Caki2 (cell line): Measurements from ENCODE around the gene AIDA. TPM values are rescaled to one million over a fixed set of nuclear protein-coding genes. Genes with fewer than 3 reads are reported as not detected.

Experiments used
- DNase-seq: peaks from one replicate; pipeline ENCODE4 v3.0.0-alpha.2; 2015; ENCODE audit warnings: low read depth
- in situ Hi-C: cut with HindIII; loops from 2 replicates; pipeline ENCODE4 v1.10.0; 2016; ENCODE audit warnings: low sequenced_read_pairs, low pct_unique_long_range_greater_than_20kb, mixed read lengths
- total RNA-seq: library from RNA; depleted of rRNA; stranded (reverse); fragments of >200 nt; shearing (Covaris generic); gene quantifications from 2 replicates; pipeline ENCODE4 v1.2.3, GENCODE V29; 2014; ENCODE audit warnings: low replicate concordance

The AIDA gene
- total RNA-seq, 1 experiment from 2014 or later, result 28.8 TPM

DNA sequence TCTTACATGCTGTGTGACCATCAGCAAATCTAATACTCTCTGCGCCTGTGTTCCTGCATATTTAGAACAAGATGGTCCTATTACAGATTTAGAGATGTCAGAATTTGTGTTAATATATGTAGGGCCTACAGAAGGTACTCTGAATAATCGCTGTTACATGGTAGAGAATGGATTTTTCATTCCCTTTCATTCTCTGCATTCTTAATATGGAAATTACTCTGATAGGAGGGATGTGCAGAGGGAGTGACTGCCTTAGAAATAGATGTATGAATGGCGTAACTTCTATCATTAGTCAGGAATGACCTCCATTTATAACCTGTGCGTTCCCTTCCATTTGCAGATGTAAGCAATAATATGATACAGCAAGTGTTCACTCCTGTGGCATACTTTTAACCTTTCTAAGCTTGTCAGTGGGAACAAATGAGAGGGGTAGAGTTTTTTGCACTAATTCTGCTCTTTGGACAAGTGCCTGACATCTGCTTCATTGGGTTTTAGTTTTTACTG lies 48.8 kb downstream of the AIDA start:
- in situ Hi-C loops, result no loop called here
- no peak for DNase-seq

DNA sequence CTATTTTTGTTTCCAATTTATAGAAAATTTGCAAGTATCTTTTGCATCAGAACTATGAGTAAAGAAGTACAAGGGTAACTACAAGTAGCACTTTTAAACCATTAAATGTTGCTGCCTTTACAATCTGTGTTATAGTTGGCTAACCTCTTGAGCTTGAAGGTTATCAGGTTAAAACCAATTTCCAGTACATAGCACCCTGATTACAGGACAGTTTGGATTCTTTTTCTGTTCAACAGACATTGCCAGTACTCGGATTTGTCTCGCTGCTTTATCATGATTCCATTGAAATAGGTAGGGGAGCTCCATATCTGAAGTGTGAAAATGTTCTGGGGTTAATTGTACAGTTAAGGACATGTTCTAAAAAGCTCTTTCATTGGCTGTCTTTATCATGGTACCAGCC lies 54.4 kb downstream of the AIDA start:
- DNase-seq, result no peak
- in situ Hi-C loops, result no loop called here

DNA sequence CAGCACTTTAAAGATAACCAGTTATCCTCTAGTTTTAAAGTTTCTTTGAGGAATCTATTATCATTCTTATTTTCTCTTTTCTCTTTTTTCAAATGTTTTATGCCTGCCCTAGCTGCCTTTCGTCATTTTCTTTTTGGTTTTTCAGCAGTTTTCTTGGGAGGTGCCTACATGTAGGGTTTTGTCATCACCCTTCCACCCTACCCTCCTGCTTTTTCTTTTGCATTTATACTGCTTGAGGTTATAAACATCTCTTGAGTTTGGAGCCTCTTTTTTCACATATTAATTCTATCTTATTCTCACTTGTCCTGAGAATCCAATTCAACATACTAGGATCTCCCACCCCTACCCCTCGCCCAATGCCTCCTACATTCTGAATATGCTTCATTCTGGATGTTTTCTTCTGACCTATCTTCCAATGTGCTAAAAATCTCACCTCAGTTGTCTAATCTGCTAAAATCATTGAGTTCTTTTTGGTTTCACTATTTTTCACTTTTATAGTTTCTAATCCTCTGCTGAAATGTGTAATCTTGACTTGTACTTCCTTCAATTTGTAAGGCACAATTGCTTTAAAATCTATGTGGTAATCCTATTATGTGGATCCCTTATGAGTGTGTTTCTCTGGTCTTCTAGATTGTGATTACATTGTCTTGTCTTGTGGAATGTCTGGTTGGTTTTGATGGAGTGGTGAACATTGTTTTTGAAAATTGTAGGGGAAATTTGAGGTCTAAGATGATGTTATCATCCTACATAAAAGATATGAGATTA lies 55.7 kb downstream of the AIDA start:
- DNase-seq, result no peak
- in situ Hi-C loops, result no loop called here

DNA sequence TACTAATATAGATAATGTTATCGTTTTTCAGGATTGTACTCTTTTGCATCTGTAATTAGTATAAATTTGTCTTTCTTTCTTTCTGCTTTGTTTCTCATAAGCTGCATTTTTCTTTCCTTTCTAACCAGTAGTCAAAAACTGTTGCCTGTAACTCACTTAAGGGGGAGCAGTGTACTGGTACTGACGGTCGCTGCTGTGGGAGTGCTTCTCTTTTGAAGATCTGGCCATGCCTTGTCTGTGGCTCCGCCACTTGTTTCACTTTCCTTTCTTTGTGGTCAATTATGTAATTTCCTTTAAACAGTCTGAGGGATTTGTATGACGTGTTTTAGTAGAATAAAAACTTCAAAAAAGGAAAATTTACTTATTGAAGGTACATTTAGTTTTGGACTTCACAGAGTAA lies 57.4 kb downstream of the AIDA start:
- DNase-seq, result no peak
- in situ Hi-C loops, result no loop called here

DNA sequence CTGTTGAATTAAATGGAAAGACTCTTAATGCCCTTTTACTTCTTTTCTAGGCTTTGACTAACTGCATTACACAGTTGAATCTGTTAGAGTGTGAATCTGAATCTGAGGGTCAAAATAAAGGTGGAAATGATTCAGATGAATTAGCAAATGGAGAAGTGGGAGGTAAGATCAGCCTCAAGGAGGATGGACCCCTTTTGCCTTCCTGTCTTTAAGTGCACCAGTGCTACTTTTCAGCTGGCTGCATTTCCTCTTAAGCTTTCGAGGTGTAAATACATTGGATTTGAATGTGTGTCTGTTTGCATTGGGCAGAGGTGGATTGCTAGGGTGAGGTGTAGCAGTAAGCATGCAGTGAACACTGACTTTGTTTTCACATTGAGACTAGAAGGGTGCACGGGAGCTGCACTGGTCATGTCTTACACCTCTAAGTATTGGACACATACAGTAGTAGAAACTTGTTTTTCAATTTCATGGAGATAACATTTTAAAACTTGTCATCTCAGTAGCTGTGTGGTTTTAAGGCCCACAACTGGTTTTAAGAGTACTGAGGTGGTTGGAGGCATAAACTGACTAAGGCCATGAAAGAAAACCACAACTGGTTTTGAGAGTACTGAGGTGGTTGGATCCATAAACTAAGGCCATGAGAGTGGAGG lies 59.0 kb downstream of the AIDA start:
- DNase-seq, result no peak
- in situ Hi-C loops, result no loop called here

DNA sequence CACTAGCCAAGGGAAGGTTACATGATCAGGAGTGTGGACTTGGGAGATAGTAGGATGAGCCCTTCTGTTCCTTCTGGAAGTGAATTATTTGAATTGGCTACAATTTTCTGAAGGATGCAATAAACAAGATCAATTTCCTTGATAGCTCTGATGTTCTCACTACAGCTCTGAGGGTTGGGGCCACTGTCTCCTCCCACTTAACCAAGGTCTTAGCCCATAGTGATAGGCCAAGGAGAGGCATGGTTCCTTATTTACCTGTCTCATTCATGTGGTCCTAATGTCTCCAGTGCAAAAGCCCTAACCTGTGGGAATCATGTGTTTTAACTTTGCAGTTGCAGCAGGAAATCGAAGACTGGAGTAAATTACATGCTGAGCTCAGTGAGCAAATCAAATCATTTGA lies 59.6 kb downstream of the AIDA start:
- DNase-seq, result no peak
- in situ Hi-C loops, result no loop called here

DNA sequence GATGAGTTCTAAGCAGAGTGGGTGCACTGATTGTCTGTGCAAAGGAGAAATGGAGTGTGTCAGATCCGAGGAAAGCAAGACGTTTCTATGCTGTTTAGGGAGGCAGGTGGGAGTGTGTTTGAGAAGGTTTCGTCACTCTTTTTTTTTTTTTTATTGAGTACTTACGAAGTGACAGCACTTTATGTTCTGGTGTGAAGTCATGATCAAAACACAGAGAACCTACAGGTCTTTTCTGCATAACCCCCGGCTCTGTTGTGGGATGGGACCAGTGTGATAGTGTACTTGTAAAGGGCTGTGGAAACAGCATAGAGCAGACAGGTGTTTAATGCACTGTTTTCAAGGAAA lies 67.7 kb downstream of the AIDA start:
- in situ Hi-C loops, result no loop called here
- no peak for DNase-seq

DNA sequence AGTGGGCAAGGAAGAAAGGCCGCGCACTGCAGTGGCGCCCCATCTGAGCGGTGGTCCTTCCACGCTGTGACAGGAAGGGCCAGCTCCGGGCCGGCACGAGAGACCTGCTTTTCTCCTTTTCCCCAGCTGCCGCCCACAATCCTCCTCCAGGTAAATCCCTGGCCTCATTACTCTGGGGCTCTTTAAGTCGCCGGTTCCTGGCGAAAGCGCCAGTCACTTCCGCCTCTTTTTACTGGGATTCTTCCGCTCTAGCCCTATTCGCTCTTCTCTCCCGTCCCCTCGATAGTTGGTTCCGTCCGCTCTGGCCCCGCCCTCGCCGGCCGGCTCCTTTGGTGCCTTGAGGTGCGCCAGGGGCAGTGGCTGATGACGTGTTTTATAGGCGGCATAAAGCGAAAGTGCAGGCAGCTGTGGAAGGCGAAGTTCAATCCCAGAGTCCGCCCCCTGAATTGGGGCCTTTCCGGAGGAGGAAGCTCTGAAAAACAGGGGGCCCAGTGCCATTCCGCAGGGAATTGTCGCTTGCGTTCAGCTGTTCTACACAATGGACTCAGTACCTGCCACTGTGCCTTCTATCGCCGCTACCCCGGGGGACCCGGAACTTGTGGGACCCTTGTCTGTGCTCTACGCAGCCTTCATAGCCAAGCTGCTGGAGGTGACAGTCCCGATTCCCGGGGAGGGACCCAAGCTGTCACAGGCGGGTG lies 68.2 kb downstream of the AIDA start:
- peak; percentile 99 for DNase-seq
- in situ Hi-C loops, result no loop called here

DNA sequence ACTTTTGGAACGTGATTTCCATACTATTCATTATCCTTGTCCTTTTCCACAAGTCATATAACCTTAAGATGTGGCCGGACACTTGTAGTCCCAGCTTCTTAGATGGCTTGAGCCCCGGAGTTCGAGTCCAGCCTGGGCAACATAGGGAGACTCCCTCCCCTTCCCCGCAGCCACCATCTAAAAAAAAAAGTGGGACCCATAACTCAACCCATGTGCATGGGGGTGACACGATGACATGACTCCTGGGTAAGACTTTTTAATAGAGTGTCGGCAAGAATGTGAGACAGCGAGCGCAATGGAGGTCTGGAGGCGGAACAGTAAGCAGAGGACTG lies 68.7 kb downstream of the AIDA start:
- no peak for DNase-seq

DNA sequence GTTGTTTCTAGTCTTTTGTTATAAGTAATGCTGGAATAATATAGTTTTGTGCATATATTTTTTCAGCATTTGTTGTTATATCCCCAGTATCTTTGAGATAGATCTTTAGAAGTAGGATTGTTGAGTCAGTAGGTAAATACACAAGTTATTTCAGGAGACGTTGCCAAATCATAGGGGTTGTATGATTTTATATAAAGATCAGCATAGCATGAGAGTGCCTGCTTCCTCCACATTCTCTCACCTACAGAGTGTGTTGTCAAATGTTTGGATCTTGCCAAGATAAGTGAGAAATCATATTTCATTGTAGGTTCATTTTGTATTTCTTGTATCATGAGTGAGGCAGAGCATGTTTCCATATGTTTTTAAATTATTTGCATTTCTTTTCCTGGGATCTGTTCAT lies 69.8 kb downstream of the AIDA start:
- no peak for DNase-seq
- in situ Hi-C loops, result no loop called here

More for the DNA sequence above, 68.7 kb downstream of the AIDA start:
- in situ Hi-C loops, result no loop called here

DNA sequence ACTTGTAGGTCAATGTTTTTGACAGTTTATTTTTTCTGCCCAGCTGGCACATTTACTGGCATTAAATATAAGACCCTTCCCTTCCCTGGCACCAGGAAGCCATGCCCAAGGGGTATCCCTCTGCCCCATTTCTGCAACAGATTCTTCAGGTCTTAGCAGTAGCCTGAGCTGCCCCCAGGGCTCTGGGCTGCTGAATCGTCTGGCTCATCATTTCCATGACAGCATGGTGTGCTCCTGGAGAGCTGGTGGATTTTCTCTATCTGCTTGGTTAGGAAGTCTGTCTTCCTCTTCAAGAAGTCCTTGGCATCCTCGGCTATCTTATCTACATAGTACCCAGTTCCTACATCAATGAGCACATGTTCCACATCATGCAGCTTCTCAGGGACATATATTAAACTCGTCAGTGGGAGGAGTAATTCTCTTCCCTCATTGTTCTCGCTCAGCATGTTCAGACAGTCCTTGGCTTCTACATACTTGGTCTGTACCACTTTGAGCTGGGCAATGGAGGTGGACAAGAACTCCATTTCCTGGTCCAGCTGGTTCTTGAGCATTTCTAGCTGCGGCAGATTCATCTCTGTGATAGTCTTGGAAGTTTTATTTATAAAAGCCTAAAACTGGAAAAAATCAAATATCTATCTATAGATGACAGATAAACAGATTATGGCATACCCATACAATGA lies 70.9 kb downstream of the AIDA start:
- in situ Hi-C loops, result no loop called here
- no peak for DNase-seq

DNA sequence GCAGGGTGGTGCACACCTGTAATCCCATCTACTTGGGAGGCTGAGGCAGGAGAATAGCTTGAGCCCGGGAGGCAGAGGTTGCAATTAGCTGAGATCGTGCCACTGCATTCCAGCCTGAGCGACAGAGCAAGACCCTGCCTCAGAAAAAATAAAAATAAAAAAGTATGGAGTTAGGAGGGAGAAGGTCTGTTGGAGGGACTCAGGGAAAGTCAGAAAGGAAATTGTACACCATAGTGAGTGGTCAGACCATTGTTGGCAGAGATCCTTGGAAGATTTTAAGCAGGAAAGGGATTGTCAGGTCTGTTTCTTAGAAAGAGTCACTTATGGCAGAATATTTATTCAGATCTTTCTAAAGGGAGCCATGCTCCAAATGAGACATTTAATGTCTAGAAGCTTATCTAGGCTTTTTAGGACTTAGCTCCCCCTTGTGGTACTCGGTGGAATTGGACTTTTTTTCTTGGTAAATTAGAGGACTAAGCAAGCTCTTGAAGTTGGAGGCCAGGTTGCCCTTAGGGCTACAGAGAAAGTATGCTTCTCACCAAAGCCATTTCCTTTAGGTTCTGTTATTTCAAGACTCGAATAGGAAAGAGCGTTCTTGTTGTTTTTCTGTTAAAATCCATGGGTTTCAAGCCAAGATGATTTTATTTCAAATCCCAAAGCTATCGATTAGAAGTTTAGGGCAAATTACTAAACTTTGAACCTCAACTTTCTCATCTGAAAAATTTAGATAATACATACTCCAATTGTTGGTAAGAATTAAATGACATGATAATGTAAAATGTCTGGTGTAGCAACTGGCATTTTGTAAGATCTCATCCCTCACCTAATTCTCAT lies 77.9 kb downstream of the AIDA start:
- DNase-seq, result peak; percentile 61
- in situ Hi-C loops, result no loop called here

DNA sequence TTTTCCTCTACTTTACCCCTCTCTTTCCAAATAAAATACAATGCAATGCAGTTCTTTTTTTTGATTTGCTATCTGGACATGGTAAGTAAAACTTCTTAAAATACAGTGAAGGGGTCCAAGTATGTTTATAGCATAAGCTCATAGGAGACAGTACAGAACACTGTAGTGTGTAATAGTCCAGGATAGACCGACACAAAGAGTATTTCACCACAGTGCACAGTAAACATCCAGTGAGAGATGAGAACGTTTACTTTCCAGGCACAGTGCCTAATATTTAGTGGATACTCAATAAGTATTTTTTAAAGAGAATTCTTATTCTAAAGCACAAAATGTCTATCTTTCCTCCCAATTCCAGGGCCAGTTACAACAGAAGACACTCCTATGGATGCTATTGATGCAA lies 79.5 kb downstream of the AIDA start:
- in situ Hi-C loops, result no loop called here
- no peak for DNase-seq

DNA sequence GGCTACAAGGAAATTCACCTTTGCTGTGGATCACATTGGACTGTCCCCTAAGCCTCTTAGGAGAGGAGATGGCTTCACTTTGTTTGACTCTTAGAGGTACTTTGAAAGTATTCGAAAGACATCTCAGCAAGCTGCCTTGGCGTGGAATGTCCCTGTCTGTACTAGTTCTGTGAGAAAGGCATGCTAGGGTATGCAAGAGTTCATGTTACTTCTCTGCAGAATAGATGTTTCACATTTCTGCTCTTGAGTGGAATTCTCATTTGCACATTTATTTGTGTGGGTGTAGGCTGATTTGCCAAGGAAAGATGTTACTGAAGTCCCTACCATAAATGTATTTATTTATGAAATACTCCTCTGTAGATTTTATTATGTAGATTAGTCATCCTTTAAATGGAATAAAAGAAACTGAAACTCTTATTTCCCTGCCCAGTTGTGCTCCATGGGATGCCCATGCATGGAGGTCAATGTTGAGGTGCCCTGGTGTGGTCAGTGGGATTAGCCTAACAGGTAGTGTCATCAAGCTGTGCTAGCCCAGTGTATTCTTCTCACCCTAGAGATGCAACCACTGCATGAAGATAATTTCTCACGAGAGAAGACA lies 80.6 kb downstream of the AIDA start:
- in situ Hi-C loops, result no loop called here
- DNase-seq, result no peak

DNA sequence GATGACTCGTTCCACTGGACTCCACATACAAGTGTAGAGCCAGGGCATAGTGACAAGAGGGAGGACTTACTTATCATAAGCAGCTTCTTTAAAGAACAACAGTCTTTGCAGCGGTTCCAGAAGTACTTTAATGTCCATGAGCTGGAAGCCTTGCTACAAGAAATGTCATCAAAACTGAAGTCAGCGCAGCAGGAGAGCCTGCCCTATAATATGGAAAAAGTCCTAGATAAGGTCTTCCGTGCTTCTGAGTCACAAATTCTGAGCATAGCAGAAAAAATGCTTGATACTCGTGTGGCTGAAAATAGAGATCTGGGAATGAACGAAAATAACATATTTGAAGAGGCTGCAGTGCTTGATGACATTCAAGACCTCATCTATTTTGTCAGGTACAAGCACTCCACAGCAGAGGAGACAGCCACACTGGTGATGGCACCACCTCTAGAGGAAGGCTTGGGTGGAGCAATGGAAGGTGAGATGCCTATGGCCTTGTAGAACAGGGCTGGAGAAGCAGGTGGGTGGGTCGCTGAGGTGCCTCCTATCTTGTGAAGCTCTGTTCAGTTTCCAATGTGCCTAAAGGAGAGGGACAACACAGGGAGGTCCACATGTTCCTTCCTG lies 82.3 kb downstream of the AIDA start:
- no peak for DNase-seq
- in situ Hi-C loops, result no loop called here

DNA sequence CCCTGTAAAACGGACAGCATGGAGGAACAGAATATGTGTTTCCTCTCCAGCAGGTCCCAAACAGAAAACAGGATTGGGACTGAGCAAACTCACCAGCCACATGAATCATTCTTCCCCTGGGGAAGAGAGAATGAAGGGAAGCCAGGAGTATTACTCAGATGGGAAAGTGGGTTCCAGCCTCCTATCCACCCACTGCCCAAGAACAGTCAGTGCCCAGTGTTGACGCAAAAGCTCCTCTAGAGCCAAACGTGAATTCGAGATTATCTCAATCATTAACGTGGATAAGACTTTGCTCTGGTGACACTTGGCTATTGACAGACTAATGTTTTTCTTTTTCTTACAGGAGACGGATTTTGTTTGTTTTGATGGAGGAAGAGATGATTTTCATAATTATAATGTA lies 85.1 kb downstream of the AIDA start:
- no peak for DNase-seq
- in situ Hi-C loops, result no loop called here

DNA sequence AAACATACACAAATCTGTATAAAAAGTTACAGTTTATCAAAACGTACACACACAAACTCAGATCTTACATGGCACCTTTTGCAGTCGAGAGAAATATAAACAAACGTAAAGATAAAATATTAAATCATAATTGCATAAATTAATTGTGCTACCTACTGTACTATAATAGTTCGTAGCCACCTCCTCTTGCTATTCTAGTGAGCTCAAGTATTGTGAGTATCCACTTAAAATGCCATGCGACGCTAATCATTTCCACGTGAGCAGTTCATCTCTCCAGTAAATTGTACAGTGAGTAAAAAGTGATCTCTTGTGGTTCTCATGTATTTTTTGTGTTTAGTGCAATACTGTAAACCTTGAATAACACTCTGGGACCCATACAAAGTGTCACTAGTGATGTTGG lies 88.1 kb downstream of the AIDA start:
- DNase-seq, result no peak
- in situ Hi-C loops, result no loop called here

DNA sequence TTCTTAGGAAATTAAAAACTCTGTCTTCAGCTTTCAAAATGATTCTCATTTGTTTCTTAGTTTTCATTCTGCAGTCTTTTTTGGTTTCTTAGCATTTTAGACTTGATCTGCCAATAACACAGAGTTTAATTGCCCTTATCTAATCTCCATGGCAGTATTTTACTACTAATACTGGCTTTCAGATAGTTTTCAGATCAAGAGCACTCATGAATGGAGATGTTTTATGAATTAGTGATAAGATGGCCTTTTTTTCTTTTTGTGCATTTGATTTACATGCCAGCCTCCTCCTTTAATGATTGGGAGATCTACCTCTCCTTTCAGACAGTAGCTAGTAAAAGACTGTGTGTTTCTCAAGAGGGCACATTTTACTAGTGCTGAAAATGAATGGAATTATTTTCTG lies 88.8 kb downstream of the AIDA start:
- in situ Hi-C loops, result no loop called here
- DNase-seq, result no peak
